ENCODE data around the gene SLC6A2.
"Not testable (repeated sequence)": the region's sequence is repeated elsewhere in the genome, so short reads cannot be mapped to it uniquely, and the experiment has no call there.

Gene SLC6A2

GRCh38 chr16:55725055-55725777, 69.4 kb downstream of the SLC6A2 start:
- no peak for DNase-seq

DNA sequence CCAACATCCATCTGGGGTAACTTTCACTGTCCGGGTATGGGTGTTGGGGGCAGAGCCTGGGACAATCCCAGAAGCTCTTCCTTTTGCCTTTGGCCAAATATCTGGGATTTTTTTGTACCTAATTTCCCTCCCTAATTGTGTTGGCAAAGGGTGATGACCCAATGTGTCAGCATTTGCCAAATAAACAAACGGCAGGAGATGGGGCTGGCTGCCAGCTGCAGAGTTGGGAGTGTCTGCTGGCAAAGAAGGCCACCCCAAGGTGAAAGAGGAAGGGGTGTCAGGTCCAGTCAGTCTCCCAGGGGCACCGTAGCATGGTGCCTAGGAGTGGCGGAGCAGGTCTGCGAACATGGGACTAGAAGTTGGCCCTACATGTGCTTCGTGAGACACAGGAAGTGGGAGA, 73.0 kb downstream of the SLC6A2 start:
- DNase-seq, result no peak

DNA sequence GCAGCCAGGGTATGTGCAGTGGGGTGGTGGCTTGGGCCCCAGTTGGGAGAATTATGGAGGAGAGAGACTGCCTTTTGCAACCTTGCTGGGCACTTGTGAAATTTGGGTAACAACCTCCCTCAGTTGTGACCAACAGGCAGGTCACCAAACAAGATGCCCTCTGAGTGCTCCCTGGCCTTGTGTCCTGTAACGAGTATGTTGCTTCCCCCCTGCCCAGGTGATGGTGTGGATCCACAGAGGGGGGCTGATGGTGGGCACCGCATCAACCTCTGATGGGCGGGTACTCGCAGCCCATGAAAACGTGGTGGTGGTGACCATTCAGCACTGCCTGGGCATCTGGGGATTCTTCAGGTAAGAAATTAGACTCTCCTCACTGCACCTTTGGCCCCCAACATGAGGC, 74.3 kb downstream of the SLC6A2 start:
- no peak for DNase-seq

DNA sequence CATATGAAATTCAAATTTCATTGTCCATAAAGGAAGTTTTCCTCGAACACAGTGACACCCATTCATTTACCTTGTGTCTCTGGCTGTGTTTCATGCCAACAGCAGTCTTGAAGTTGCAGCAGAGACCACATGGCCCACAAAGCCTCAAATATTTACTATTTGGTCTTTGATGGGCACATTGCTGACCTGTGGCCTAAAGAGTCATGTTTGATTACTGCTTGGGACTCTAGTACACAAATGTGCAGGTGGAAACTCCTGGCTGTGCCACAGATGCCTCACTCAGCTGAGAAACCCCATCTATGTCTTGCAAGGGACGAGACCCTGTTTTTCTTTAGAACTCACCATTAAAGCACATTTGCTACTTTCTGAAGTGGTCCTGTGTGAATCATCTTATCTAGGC, 76.7 kb downstream of the SLC6A2 start:
- DNase-seq, result no peak

DNA sequence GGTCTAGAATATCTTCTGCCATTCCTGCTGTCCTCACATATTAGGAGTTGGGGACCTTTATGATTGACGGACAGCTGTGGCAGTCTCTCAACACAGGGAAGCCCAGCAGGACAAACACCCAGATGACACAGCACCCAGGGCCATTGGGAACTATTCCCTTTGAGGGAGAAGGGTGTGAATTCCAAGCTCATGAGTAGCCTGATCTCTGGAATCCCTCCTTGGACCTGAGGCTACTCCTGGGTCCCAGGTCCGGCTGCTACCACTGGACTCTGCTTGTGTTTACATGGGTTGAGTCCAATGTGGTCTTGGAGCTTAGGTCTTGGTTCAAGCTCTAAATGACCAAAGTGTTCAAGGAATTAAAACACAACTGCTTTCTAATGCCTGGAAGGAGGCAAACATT, 78.9 kb downstream of the SLC6A2 start:
- no peak for DNase-seq

GRCh38 chr16:55735120-55735781, 79.5 kb downstream of the SLC6A2 start:
- DNase-seq, result no peak

- DNase-seq, result no peak
Observed at GRCh38 chr16:55736671-55737070, 80.9 kb downstream of the SLC6A2 start.

GRCh38 chr16:55737318-55737717, 81.5 kb downstream of the SLC6A2 start:
- DNase-seq, result no peak

DNA sequence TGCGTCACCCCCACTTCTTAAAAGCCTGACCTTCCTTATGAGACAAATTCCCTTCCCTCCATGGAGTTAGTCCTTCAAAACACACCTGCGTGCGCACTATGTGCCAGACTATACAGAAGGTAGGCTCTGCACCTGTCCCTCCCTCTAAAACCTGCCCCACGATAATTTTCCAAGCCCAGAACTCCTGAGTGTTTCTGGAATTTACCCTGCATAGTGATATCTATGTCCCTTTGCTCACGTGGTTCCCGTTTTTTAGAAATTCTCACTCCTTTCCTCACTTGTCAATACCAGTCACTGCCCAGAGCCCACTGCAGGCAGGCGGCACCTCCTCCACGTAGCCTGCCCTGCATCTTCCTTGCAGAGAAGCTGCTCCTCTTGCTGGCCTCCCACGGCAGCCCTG, 82.2 kb downstream of the SLC6A2 start:
- DNase-seq, result no peak

DNA sequence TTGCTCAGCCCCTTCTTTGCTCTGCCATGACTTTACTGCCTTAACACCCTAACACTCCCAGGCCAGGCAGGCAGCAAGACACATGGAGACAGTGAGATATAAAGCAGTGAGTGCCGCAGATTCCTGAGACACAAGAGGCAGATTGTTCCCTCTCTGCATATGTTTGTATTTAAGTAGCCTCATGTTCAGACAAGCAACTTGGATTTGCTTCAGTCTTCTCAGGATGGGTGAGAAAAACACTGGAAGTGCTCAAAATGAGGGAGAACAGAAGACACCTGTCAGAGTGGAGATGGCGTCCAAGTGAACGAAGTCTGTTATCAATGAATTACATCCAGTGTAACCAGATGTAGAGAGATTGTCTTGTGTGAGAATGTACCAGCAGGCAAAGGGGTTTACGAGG, 90.3 kb downstream of the SLC6A2 start:
- no peak for DNase-seq

DNA sequence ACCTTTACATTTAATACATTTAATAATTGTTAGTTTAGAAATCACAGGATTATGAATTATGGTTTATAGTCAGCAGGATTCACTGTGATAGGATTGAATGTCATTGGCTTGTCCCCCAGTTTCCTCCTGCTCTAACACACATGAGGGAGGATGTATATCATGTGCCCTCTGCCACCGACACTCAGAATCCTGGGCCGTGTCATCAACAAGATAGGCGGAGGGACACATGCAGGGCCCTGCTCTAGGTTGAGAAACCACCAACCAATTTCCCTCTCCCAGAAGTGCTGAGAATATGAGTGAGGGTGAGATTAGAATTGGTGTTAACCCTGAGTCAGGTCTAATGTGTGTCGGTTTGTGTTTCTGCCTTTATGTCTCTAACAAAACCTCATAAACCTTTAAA, 92.0 kb downstream of the SLC6A2 start:
- no peak for DNase-seq

- DNase-seq, result peak; percentile 19
Observed at GRCh38 chr16:55752465-55753144, 96.8 kb downstream of the SLC6A2 start.

DNA sequence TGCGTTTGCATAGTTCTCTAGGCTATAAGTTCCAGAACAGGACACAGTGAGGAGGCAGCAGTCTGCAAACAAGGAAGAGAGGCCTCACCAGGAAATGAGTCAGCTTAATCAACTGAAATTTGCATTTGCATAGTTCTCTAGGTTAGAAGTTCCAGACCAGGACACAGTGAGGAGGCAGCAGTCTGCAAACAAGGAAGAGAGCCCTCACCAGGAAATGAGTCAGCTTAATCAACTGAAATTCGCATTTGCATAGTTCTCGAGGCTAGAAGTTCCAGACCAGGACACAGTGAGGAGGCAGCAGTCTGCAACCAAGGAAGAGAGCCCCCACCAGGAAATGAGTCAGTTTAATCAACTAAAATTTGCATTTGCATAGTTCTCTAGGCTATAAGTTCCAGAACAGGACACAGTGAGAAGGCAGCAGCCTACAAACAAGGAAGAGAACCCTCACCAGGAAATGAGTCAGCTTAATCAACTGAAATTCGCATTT, 97.4 kb downstream of the SLC6A2 start:
- not testable (repeated sequence) for DNase-seq
